ENCODE results near the gene ANKFN1. TPM values are rescaled to one million over a fixed set of nuclear protein-coding genes. Genes with fewer than 3 reads are reported as not detected.

ANKFN1 gene
- total and polyA plus RNA-seq, 10 of the 15 experiments (the other 5 are each of a cell fraction or from before 2014, with no cell fraction given): 0.19 TPM; not detected in 9

DNA sequence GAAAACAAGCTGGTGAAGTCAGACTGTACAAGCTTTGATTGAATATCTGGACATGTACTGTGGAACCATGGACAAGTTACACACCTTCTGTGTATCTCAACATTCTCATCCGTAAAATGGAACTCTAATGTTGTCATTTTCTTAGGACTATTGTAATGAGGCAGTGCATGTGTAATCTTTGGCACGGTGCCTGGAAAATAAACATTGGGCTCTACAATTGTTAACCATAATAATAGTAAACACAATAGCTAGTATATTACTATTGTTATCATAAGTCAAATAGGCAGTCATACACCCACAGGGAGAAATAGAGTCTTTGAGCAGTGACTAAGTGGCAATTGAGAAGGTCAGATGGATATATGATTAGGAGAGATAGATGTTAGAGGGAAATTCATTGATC is 39.8 kb upstream of the ANKFN1 start:
- no peaks in the 10 kb centered on the region for H3K36me3 ChIP-seq (ENCODE audit: control insufficient read depth in 2 of 2, insufficient read depth in 2 of 2, low read length in 1 of 2)
- RAD21 ChIA-PET (ENCODE audit: unreplicated experiment): no interaction called here
- TF ChIP-seq, protein P1, sequence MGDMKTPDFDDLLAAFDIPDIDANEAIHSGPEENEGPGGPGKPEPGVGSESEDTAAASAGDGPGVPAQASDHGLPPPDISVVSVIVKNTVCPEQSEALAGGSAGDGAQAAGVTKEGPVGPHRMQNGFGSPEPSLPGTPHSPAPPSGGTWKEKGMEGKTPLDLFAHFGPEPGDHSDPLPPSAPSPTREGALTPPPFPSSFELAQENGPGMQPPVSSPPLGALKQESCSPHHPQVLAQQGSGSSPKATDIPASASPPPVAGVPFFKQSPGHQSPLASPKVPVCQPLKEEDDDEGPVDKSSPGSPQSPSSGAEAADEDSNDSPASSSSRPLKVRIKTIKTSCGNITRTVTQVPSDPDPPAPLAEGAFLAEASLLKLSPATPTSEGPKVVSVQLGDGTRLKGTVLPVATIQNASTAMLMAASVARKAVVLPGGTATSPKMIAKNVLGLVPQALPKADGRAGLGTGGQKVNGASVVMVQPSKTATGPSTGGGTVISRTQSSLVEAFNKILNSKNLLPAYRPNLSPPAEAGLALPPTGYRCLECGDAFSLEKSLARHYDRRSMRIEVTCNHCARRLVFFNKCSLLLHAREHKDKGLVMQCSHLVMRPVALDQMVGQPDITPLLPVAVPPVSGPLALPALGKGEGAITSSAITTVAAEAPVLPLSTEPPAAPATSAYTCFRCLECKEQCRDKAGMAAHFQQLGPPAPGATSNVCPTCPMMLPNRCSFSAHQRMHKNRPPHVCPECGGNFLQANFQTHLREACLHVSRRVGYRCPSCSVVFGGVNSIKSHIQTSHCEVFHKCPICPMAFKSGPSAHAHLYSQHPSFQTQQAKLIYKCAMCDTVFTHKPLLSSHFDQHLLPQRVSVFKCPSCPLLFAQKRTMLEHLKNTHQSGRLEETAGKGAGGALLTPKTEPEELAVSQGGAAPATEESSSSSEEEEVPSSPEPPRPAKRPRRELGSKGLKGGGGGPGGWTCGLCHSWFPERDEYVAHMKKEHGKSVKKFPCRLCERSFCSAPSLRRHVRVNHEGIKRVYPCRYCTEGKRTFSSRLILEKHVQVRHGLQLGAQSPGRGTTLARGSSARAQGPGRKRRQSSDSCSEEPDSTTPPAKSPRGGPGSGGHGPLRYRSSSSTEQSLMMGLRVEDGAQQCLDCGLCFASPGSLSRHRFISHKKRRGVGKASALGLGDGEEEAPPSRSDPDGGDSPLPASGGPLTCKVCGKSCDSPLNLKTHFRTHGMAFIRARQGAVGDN (IDR thresholded peaks at IDR 0.05): no peak
- no peak for TF ChIP-seq HDAC2 (IDR thresholded peaks at IDR 0.05)
- WGBS (ENCODE audit: insufficient coverage, insufficient replicate concordance, low lambda C conversion rate, missing lambda C conversion rate): 0% methylated on average over 2 of the region's 2 CpGs
- no peaks in the 10 kb centered on the region for H3K27me3 ChIP-seq (replicated peaks in 1 of 2; ENCODE audit: control insufficient read depth in 2 of 2, insufficient read depth in 2 of 2, low read length in 1 of 2)
- H3K4me1 ChIP-seq (ENCODE audit: control insufficient read depth, insufficient read depth, low read length): no peaks in the 10 kb centered on the region
- DNase-seq (ENCODE audit: low read depth, low spot score) (no peak), ATAC-seq (no peak), FAIRE-seq (no peak)
- intact Hi-C loops (cut with micrococcal nuclease; ENCODE audit: unreplicated experiment): no loop called here
- POLR2A ChIA-PET: no interaction called here
- H3K4me3 ChIP-seq: no peak overlapping the region
- no peak overlapping the region for H3K4me2 ChIP-seq (ENCODE audit: control insufficient read depth, insufficient read depth)
- no peak overlapping the region for H3K27ac ChIP-seq (ENCODE audit: control insufficient read depth, insufficient read depth)
- H3K9me3 ChIP-seq (replicated peaks; ENCODE audit: control insufficient read depth, insufficient read depth, low read length): no peaks in the 10 kb centered on the region
- CTCF ChIA-PET: no interaction called here
- H4K20me1 ChIP-seq (ENCODE audit: control insufficient read depth, insufficient read depth): no peaks in the 10 kb centered on the region
- SMC1A ChIA-PET (ENCODE audit: uncharacterized antibody, unreplicated experiment): no interaction called here
- no TSS peak for BruUV-seq (replicated peaks)
- no peak overlapping the region for H3K9ac ChIP-seq (ENCODE audit: control insufficient read depth, insufficient read depth, low read length)
- H3K79me2 ChIP-seq (ENCODE audit: control insufficient read depth, insufficient read depth, low read length): no peaks in the 10 kb centered on the region
- in situ Hi-C loops (cut with MboI): no loop called here
- H2AFZ ChIP-seq (ENCODE audit: control insufficient read depth, low read depth, low read length): no peak overlapping the region

DNA sequence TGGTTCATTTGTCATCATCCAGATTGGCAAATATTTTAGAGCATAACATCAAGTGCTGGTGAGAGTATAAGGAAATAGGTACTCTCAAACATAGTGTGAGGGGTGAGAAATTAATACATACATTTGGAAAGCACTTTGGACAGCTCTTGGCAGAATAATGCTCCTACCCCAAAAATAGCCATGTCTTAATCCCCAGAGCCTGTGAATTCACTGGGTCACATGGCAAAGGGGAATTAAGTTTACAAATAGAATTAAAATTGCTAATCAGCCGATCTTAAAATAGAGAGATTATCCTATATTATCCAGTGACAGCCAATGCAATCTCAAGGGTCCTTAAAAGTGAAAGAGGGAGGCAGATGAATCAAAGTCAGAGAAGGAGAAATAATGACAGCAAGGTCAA is 38.8 kb upstream of the ANKFN1 start:
- H3K4me3 ChIP-seq: no peak overlapping the region
- H4K20me1 ChIP-seq (ENCODE audit: control insufficient read depth, insufficient read depth): no peaks in the 10 kb centered on the region
- CTCF ChIA-PET: no interaction called here
- ATAC-seq (no peak), DNase-seq (ENCODE audit: low read depth, low spot score) (no peak), FAIRE-seq (no peak)
- no peaks in the 10 kb centered on the region for H3K9me3 ChIP-seq (replicated peaks; ENCODE audit: control insufficient read depth, insufficient read depth, low read length)
- H2AFZ ChIP-seq (ENCODE audit: control insufficient read depth, low read depth, low read length): no peak overlapping the region
- intact Hi-C loops (cut with micrococcal nuclease; ENCODE audit: unreplicated experiment) (no loop called here), in situ Hi-C loops (cut with MboI) (no loop called here)
- no peak overlapping the region for H3K9ac ChIP-seq (ENCODE audit: control insufficient read depth, insufficient read depth, low read length)
- POLR2A ChIA-PET: no interaction called here
- H3K79me2 ChIP-seq (ENCODE audit: control insufficient read depth, insufficient read depth, low read length): no peaks in the 10 kb centered on the region
- no peaks in the 10 kb centered on the region for H3K36me3 ChIP-seq (ENCODE audit: control insufficient read depth in 2 of 2, insufficient read depth in 2 of 2, low read length in 1 of 2)
- SMC1A ChIA-PET (ENCODE audit: uncharacterized antibody, unreplicated experiment): no interaction called here
- H3K27me3 ChIP-seq (replicated peaks in 1 of 2; ENCODE audit: control insufficient read depth in 2 of 2, insufficient read depth in 2 of 2, low read length in 1 of 2): no peaks in the 10 kb centered on the region
- no peak overlapping the region for H3K27ac ChIP-seq (ENCODE audit: control insufficient read depth, insufficient read depth)
- H3K4me2 ChIP-seq (ENCODE audit: control insufficient read depth, insufficient read depth): no peak overlapping the region
- WGBS (ENCODE audit: insufficient coverage, insufficient replicate concordance, low lambda C conversion rate, missing lambda C conversion rate): 72% methylated on average over 1 of the region's 1 CpG
- BruUV-seq (replicated peaks): no TSS peak
- RAD21 ChIA-PET (ENCODE audit: unreplicated experiment): no interaction called here
- no peaks in the 10 kb centered on the region for H3K4me1 ChIP-seq (ENCODE audit: control insufficient read depth, insufficient read depth, low read length)
- no peak for TF ChIP-seq NFYA (IDR thresholded peaks at IDR 0.05; ENCODE audit: borderline replicate concordance, low read depth, low read length)
- TF ChIP-seq, protein P2, sequence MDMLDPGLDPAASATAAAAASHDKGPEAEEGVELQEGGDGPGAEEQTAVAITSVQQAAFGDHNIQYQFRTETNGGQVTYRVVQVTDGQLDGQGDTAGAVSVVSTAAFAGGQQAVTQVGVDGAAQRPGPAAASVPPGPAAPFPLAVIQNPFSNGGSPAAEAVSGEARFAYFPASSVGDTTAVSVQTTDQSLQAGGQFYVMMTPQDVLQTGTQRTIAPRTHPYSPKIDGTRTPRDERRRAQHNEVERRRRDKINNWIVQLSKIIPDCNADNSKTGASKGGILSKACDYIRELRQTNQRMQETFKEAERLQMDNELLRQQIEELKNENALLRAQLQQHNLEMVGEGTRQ (IDR thresholded peaks at IDR 0.05; ENCODE audit: borderline replicate concordance, low read depth, low read length): no peak
- TF ChIP-seq SMARCA5 (IDR thresholded peaks at IDR 0.05): no peak
- TF ChIP-seq, protein P3, sequence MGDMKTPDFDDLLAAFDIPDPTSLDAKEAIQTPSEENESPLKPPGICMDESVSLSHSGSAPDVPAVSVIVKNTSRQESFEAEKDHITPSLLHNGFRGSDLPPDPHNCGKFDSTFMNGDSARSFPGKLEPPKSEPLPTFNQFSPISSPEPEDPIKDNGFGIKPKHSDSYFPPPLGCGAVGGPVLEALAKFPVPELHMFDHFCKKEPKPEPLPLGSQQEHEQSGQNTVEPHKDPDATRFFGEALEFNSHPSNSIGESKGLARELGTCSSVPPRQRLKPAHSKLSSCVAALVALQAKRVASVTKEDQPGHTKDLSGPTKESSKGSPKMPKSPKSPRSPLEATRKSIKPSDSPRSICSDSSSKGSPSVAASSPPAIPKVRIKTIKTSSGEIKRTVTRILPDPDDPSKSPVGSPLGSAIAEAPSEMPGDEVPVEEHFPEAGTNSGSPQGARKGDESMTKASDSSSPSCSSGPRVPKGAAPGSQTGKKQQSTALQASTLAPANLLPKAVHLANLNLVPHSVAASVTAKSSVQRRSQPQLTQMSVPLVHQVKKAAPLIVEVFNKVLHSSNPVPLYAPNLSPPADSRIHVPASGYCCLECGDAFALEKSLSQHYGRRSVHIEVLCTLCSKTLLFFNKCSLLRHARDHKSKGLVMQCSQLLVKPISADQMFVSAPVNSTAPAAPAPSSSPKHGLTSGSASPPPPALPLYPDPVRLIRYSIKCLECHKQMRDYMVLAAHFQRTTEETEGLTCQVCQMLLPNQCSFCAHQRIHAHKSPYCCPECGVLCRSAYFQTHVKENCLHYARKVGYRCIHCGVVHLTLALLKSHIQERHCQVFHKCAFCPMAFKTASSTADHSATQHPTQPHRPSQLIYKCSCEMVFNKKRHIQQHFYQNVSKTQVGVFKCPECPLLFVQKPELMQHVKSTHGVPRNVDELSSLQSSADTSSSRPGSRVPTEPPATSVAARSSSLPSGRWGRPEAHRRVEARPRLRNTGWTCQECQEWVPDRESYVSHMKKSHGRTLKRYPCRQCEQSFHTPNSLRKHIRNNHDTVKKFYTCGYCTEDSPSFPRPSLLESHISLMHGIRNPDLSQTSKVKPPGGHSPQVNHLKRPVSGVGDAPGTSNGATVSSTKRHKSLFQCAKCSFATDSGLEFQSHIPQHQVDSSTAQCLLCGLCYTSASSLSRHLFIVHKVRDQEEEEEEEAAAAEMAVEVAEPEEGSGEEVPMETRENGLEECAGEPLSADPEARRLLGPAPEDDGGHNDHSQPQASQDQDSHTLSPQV (IDR thresholded peaks at IDR 0.05): no peak
- no peak for TF ChIP-seq SUPT20H (IDR thresholded peaks at IDR 0.05; ENCODE audit: borderline replicate concordance, control insufficient read depth, low read depth, low read length)
